HEK293 (cell line): ENCODE data around the gene LEFTY1.

ENCODE experiments used
- CTCF ChIA-PET: fragments of 350-600 bp; formaldehyde crosslinking; extraction: SDS; loops from one replicate; lab custom pipeline; 2021; ENCODE audit warnings: antibody characterized with exemption; lab: Yijun Ruan, JAX
- POLR2A ChIA-PET: fragments of 300-600 bp; formaldehyde crosslinking; extraction: SDS; loops from one replicate; lab custom pipeline; 2020; ENCODE audit warnings: antibody characterized with exemption, inconsistent platforms; lab: Yijun Ruan, JAX
- H3K27ac ChIP-seq: fragments of 200-500 bp; sonication (Bioruptor generic); 2 replicates; pipeline ENCODE4 v1.5.1; 2014; ENCODE audit warnings: low read depth, low read length, control low read depth, inconsistent platforms; ENCODE audit errors: extremely low read depth
- H3K36me3 ChIP-seq, 2 experiments: fragments of 200-500 bp in 1 of 2; sonication (Bioruptor generic) in 1 of 2; 1 replicate in 1 of 2; 2 replicates in 1 of 2; pipeline ENCODE4 v1.5.1; 2014 to 2017; ENCODE audit warnings: inconsistent platforms in 2 of 2, low read length in 2 of 2; ENCODE audit not compliant: control insufficient read depth in 2 of 2, insufficient read depth in 1 of 2
- H3K4me1 ChIP-seq: fragments of 200-500 bp; sonication (Bioruptor generic); 2 replicates; pipeline ENCODE4 v1.5.1; 2014; ENCODE audit warnings: mild to moderate bottlenecking, low read length, inconsistent platforms; ENCODE audit not compliant: control insufficient read depth, insufficient read depth
- H3K4me3 ChIP-seq: 2 replicates; pipeline ENCODE4 v1.5.1; 2011; ENCODE audit warnings: low read depth, mild to moderate bottlenecking, control low read depth, low read length, moderate library complexity
- H3K9me3 ChIP-seq: fragments of 200-500 bp; sonication (Bioruptor generic); 2 replicates; pipeline ENCODE4 v1.5.1; 2014; ENCODE audit warnings: low read depth, low read length, inconsistent platforms; ENCODE audit not compliant: control insufficient read depth, insufficient read depth
- EGR2 ChIP-seq: fragments of 450-650 bp; formaldehyde crosslinking; IDR thresholded peaks from 2 replicates; pipeline ENCODE4 v1.5.1; 2016; ENCODE audit warnings: low read depth, missing biosample characterization, missing genetic modification characterization
- HOXA7 ChIP-seq: sonication (generic); formaldehyde crosslinking; IDR thresholded peaks from 2 replicates; pipeline ENCODE4 v1.8.1; 2022; ENCODE audit warnings: missing genetic modification reagents, borderline replicate concordance
- HOXC10 ChIP-seq: sonication (generic); formaldehyde crosslinking; IDR thresholded peaks from 2 replicates; pipeline ENCODE4 v1.8.1; 2023; ENCODE audit warnings: mild to moderate bottlenecking, missing genetic modification reagents
- KLF9 ChIP-seq: fragments of 450-650 bp; formaldehyde crosslinking; IDR thresholded peaks from 2 replicates; pipeline ENCODE4 v1.5.1; 2016; ENCODE audit warnings: missing biosample characterization, missing genetic modification characterization, low read depth
- SCRT1 ChIP-seq: fragments of 450-650 bp; formaldehyde crosslinking; IDR thresholded peaks from 2 replicates; pipeline ENCODE4 v1.5.1; 2016; ENCODE audit warnings: missing biosample characterization, missing genetic modification characterization, borderline replicate concordance
- SCRT2 ChIP-seq: fragments of 450-650 bp; formaldehyde crosslinking; IDR thresholded peaks from 2 replicates; pipeline ENCODE4 v1.5.1; 2016; ENCODE audit warnings: missing biosample characterization, missing genetic modification characterization
- WT1 ChIP-seq: fragments of 450-650 bp; formaldehyde crosslinking; IDR thresholded peaks from 2 replicates; pipeline ENCODE4 v1.5.1; 2016; ENCODE audit warnings: missing biosample characterization, missing genetic modification characterization
- ZBTB8A ChIP-seq: fragments of 450-650 bp; formaldehyde crosslinking; IDR thresholded peaks from 2 replicates; pipeline ENCODE4 v1.5.1; 2016; ENCODE audit warnings: missing biosample characterization, missing genetic modification characterization
- ZFHX2 ChIP-seq: fragments of 450-650 bp; formaldehyde crosslinking; conservative IDR thresholded peaks from 2 replicates; pipeline ENCODE4 v1.5.1; 2016; ENCODE audit warnings: missing biosample characterization, missing genetic modification characterization
- ZIC2 ChIP-seq: fragments of 450-650 bp; formaldehyde crosslinking; IDR thresholded peaks from 2 replicates; pipeline ENCODE4 v1.5.1; 2016; ENCODE audit warnings: missing biosample characterization, missing genetic modification characterization
- ZNF138 ChIP-seq: fragments of 450-650 bp; formaldehyde crosslinking; IDR thresholded peaks from 2 replicates; pipeline ENCODE4 v1.5.1; 2016; ENCODE audit warnings: missing biosample characterization, missing genetic modification characterization, borderline replicate concordance
- ZNF140 ChIP-seq: fragments of 450-650 bp; formaldehyde crosslinking; IDR thresholded peaks from 2 replicates; pipeline ENCODE4 v1.5.1; 2016; ENCODE audit warnings: missing biosample characterization, missing genetic modification characterization
- ZNF19 ChIP-seq: fragments of 450-650 bp; formaldehyde crosslinking; IDR thresholded peaks from 2 replicates; pipeline ENCODE4; 2016; ENCODE audit warnings: missing biosample characterization, missing genetic modification characterization, low read depth
- ZNF324 ChIP-seq: fragments of 450-650 bp; formaldehyde crosslinking; IDR thresholded peaks from 2 replicates; pipeline ENCODE4 v1.5.1; 2016; ENCODE audit warnings: missing biosample characterization, missing genetic modification characterization
- ZNF530 ChIP-seq: fragments of 450-650 bp; formaldehyde crosslinking; IDR thresholded peaks from 2 replicates; pipeline ENCODE4 v1.5.1; 2016; ENCODE audit warnings: low read depth, missing biosample characterization, missing genetic modification characterization
- ZNF571 ChIP-seq: fragments of 450-650 bp; formaldehyde crosslinking; IDR thresholded peaks from 2 replicates; pipeline ENCODE4 v1.5.0; 2017; ENCODE audit warnings: missing biosample characterization, missing genetic modification characterization
- ZNF585B ChIP-seq: fragments of 450-650 bp; formaldehyde crosslinking; IDR thresholded peaks from 2 replicates; pipeline ENCODE4 v1.5.1; 2016; ENCODE audit warnings: missing biosample characterization, missing genetic modification characterization
- ZNF626 ChIP-seq: fragments of 450-650 bp; sonication (Bioruptor Pico); formaldehyde crosslinking; IDR thresholded peaks from 2 replicates; pipeline ENCODE4 v1.5.1; 2018; ENCODE audit warnings: missing biosample characterization, missing genetic modification characterization, inconsistent platforms
- ZNF629 ChIP-seq: fragments of 450-650 bp; formaldehyde crosslinking; IDR thresholded peaks from 2 replicates; pipeline ENCODE4 v1.5.1; 2017; ENCODE audit warnings: missing biosample characterization, missing genetic modification characterization
- ZSCAN16 ChIP-seq: fragments of 450-650 bp; formaldehyde crosslinking; IDR thresholded peaks from 2 replicates; pipeline ENCODE4 v1.5.1; 2016; ENCODE audit warnings: missing biosample characterization, missing genetic modification characterization
- TF ChIP-seq, protein P1 (sequence below): fragments of 450-650 bp; formaldehyde crosslinking; IDR thresholded peaks from 2 replicates; pipeline ENCODE4 v1.5.1; 2016; ENCODE audit warnings: missing biosample characterization, missing genetic modification characterization
- TF ChIP-seq, protein P2 (sequence below): fragments of 450-650 bp; formaldehyde crosslinking; IDR thresholded peaks from 2 replicates; pipeline ENCODE4 v1.5.1; 2016; ENCODE audit warnings: missing biosample characterization, missing genetic modification characterization
- TF ChIP-seq, protein P3 (sequence below): fragments of 450-650 bp; formaldehyde crosslinking; IDR thresholded peaks from 2 replicates; pipeline ENCODE4 v1.5.1; 2017; ENCODE audit warnings: missing biosample characterization, missing genetic modification characterization

Gene LEFTY1

DNA sequence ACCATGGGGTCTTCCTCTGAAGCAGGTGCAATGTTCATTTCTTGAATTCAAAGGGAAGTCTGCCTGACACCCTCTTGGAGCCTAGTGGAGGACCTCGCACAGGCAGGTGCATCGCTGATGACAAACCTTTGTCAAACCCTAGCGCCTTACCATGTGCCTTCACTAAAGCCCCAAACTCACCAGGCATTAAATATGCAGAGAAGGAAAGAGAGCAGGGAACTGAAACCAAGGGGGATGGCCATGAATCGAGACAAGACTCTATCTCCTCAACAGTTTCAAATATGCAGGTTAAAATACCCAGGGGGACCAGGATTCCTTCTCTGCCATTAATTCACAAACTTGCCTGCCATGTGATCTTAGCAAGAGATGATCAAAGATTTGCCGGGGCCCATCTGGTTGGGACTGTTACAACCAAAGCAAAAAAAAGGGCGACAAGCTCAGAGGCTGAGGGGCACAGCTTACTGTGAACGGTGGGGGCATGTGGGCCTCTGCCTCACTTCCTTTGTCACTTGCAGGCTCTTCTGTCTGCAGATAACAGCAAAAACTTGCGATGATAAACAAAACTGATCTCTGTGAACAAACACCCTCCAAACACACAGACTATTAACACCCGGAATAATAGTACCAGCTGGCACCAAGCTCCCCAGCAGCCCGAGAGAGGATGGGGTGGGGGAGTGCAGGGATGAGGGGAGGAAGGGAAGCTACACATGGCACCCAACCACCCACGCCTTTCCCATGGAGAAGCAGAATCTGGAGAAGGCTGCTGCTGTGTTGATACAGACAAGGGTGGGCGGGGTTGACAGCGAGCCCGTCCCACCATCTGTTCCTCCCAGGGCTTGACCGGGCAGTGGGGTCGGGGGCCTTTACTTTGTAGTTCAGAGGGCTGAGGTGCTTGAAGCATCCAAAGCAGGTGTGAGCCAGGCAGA lies 40.7 kb downstream of the LEFTY1 start:
- peaks cover 4 to 64% of the 10 kb centered on the region in 2 experiments; a peak in 2 of 3 replicates for H3K36me3 ChIP-seq
- POLR2A ChIA-PET = no interaction called here
- no peak overlapping the region for H3K4me3 ChIP-seq
- no peaks in the 10 kb centered on the region for H3K4me1 ChIP-seq
- H3K27ac ChIP-seq = no peak overlapping the region
- no peaks in the 10 kb centered on the region for H3K9me3 ChIP-seq
- TF ChIP-seq ZBTB8A (tag by site-specific recombination) (0 out of 2 replicates have a peak, but pooled peaks have one; percentile 10), ZNF571 (tag by site-specific recombination) (no peak), ZNF138 (no peak), ZFHX2 (peak; percentile 85), EGR2 (peak; percentile 88), ZNF530 (no peak)
- TF ChIP-seq, protein P1, sequence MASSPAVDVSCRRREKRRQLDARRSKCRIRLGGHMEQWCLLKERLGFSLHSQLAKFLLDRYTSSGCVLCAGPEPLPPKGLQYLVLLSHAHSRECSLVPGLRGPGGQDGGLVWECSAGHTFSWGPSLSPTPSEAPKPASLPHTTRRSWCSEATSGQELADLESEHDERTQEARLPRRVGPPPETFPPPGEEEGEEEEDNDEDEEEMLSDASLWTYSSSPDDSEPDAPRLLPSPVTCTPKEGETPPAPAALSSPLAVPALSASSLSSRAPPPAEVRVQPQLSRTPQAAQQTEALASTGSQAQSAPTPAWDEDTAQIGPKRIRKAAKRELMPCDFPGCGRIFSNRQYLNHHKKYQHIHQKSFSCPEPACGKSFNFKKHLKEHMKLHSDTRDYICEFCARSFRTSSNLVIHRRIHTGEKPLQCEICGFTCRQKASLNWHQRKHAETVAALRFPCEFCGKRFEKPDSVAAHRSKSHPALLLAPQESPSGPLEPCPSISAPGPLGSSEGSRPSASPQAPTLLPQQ (tag by site-specific recombination) = no peak
- CTCF ChIA-PET = interaction anchor here (0.6 to 8.2 kb wide), 2 partner anchors 75 to 369 kb away, joined by 3 to 104 read pairs; no protein-coding TSS in a partner anchor

DNA sequence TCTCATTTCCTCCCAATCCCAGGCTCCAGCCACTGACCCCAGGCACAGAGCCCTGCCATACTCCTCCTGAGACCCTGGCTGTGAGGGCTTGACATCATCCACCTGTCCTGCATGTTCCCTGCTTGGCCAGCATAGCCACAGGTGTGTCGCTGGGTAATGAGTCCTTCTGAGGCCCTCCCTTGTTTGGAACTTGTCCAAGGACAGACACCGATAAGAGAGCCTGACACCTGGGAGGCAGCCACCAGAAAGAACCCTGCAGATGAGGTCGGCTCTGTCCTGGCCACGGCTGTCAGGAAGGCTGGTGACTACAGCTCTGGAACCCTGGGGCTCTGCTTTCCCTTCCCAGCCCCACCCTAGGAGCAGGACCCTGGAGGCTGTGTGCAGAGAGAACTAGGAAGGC lies 41.3 kb downstream of the LEFTY1 start:
- Histone ChIP-seq H3K4me3 (no peak overlapping the region), H3K4me1 (no peaks in the 10 kb centered on the region), H3K9me3 (no peaks in the 10 kb centered on the region), H3K27ac (no peak overlapping the region), H3K36me3 (peaks cover 4 to 65% of the 10 kb centered on the region in 2 experiments; a peak in 2 of 3 replicates)
- CTCF ChIA-PET = interaction anchor here (0.6 to 8.2 kb wide), 4 partner anchors 33 to 369 kb away, joined by 3 to 104 read pairs (median 4); no protein-coding TSS in a partner anchor
- no peak for TF ChIP-seq ZNF324 (tag by site-specific recombination)
- peak; percentile 89 for TF ChIP-seq SCRT1 (tag by site-specific recombination)
- peak; percentile 95 for TF ChIP-seq SCRT2 (tag by site-specific recombination)
- peak; percentile 50; the same call in 1 of the 2 replicates for TF ChIP-seq ZIC2 (tag by site-specific recombination)
- POLR2A ChIA-PET = no interaction called here

DNA sequence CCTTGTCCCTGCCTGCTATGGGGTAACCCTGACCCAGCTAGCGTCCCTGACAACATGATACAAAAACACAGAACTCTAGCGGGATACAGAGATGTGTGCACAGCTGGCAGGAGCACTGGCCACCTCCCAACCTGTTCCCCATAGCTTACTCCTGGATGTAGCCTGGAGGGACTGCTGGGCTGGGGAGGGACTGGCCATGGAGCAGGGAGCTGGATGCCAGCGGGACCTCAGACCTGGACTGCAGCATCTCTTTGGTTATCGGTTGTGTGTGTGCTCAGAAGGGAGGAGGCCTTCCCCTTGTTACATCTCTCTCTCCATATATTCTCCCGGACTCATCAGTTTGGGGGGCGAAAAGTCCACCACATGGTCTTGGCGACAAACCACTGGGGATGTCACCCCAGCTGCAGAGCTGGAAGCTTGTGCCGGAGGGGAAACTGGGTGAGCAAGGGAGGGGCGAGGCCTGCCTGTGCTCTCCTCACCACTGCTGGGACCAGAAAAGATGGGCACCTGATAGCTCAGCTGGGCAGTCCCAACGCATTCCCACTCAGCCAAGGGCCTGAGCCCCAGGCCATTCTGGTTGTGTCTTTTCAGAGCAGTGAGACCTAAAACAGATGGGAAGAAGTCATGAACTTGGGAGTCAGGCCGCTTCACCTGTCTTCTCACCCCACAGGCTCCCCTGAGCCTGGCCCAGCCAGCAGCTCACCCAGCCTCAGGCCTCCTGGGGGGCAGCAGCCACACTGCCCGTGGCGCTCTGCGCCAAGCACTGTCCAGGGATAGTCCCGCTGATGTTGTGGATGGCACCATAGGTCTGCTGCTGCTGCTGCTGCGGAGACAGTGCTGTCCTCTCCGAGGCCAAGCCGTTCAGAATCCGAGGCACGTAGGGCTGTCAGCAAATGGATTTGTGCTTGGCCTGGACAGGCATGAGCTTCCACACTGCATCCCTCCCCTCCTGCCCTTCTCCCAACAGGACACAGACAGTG lies 42.3 kb downstream of the LEFTY1 start:
- ChIA-PET POLR2A (interaction anchor here (0.5 to 1.4 kb wide), 4 partner anchors 8 to 69 kb away, joined by 3 to 8 read pairs (median 4); partner anchors contain the start of genes SRP9 and TMEM63A), CTCF (interaction anchor here (0.5 to 8.2 kb wide), 18 partner anchors 8 to 368 kb away, joined by 3 to 104 read pairs (median 4); partner anchors contain the start of gene SRP9)
- Histone ChIP-seq H3K27ac (no peak overlapping the region), H3K36me3 (peaks cover 4 to 63% of the 10 kb centered on the region in 2 experiments; a peak in 2 of 3 replicates), H3K9me3 (no peaks in the 10 kb centered on the region), H3K4me3 (no peak overlapping the region), H3K4me1 (no peaks in the 10 kb centered on the region)
- TF ChIP-seq KLF9 = no peak
- TF ChIP-seq, protein P2, sequence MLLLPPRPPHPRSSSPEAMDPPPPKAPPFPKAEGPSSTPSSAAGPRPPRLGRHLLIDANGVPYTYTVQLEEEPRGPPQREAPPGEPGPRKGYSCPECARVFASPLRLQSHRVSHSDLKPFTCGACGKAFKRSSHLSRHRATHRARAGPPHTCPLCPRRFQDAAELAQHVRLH = no peak
- no peak for TF ChIP-seq WT1 (tag by site-specific recombination)
- no peak for TF ChIP-seq HOXA7 (CRISPR knock-in tag)
- no peak for TF ChIP-seq ZNF140 (tag by site-specific recombination)
- no peak for TF ChIP-seq ZNF629 (tag by site-specific recombination)
- no peak for TF ChIP-seq ZNF585B (tag by site-specific recombination)
- no peak for TF ChIP-seq ZSCAN16 (tag by site-specific recombination)
- no peak for TF ChIP-seq ZNF19 (tag by site-specific recombination)
- TF ChIP-seq, protein P3, sequence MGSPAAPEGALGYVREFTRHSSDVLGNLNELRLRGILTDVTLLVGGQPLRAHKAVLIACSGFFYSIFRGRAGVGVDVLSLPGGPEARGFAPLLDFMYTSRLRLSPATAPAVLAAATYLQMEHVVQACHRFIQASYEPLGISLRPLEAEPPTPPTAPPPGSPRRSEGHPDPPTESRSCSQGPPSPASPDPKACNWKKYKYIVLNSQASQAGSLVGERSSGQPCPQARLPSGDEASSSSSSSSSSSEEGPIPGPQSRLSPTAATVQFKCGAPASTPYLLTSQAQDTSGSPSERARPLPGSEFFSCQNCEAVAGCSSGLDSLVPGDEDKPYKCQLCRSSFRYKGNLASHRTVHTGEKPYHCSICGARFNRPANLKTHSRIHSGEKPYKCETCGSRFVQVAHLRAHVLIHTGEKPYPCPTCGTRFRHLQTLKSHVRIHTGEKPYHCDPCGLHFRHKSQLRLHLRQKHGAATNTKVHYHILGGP (tag by site-specific recombination) = no peak
- TF ChIP-seq, protein P1 (tag by site-specific recombination) = no peak
- no peak for TF ChIP-seq HOXC10 (CRISPR knock-in tag)
- TF ChIP-seq ZNF626 (tag by site-specific recombination) = no peak
